GDM1 (cell line): ENCODE measurements around the gene CAPN1.
A peak's percentile ranks its signal among the peaks of the same experiment; 100 is the strongest.

Experiments
- DNase-seq: peaks from one replicate; lab custom pipeline; 2025; lab: John Stamatoyannopoulos, UW

Gene CAPN1

GRCh38 chr11:65194564-65194963 is 12.8 kb downstream of the CAPN1 start:
- DNase-seq, result no peak

GRCh38 chr11:65204143-65204542 is 22.4 kb downstream of the CAPN1 start:
- DNase-seq, result no peak

GRCh38 chr11:65204646-65205601 is 23.2 kb downstream of the CAPN1 start:
- peak; percentile 47 for DNase-seq

GRCh38 chr11:65205602-65205967 is 23.9 kb downstream of the CAPN1 start:
- no peak for DNase-seq

GRCh38 chr11:65206441-65206841 is 24.7 kb downstream of the CAPN1 start:
- no peak for DNase-seq

GRCh38 chr11:65206901-65207300 is 25.2 kb downstream of the CAPN1 start:
- DNase-seq, result no peak

- DNase-seq, result no peak
Measured at GRCh38 chr11:65207918-65208784, 26.4 kb downstream of the CAPN1 start.

- DNase-seq, result no peak
Measured at GRCh38 chr11:65208785-65209710, 27.3 kb downstream of the CAPN1 start.

- DNase-seq, result no peak
Measured at GRCh38 chr11:65209711-65210360, 28.1 kb downstream of the CAPN1 start.

- DNase-seq, result no peak
Measured at GRCh38 chr11:65210361-65210731, 28.6 kb downstream of the CAPN1 start.

- DNase-seq, result no peak
Measured at GRCh38 chr11:65210748-65211147, 29.0 kb downstream of the CAPN1 start.

- DNase-seq, result no peak
Measured at GRCh38 chr11:65211293-65212105, 29.8 kb downstream of the CAPN1 start.

GRCh38 chr11:65212226-65212801 is 30.6 kb downstream of the CAPN1 start:
- no peak for DNase-seq

GRCh38 chr11:65213322-65214211 is 31.8 kb downstream of the CAPN1 start:
- DNase-seq, result peak; percentile 53

GRCh38 chr11:65214212-65214845 is 32.6 kb downstream of the CAPN1 start:
- DNase-seq, result no peak

- DNase-seq, result no peak
Measured at GRCh38 chr11:65215441-65216076, 33.8 kb downstream of the CAPN1 start.

- no peak for DNase-seq
Measured at GRCh38 chr11:65216830-65217229, 35.1 kb downstream of the CAPN1 start.
